Body of pancreas (tissue), 4 donors: Measurements from ENCODE around the gene ZNHIT6. TPM values are rescaled to one million over a fixed set of nuclear protein-coding genes. Genes with fewer than 3 reads are reported as not detected.

Experiments
- ATAC-seq: fragments of 150-250 bp; one replicate; pipeline ENCODE4 v1.9.1; 2016
- DNase-seq, 4 donors: peaks; one replicate each; pipeline ENCODE4 v3.0.0-alpha.2; 2019
- H3K27ac ChIP-seq, 4 donors: fragments of 200-600 bp; sonication (generic); 1 replicate in 3 of 4; 2 replicates in 1 of 4; pipeline versions ENCODE4 v1.5.1 to v1.6.1; 2016 to 2019; ENCODE audit warnings: mild to moderate bottlenecking in 1 of 4, mixed read lengths in 1 of 4, moderate library complexity in 1 of 4
- H3K27me3 ChIP-seq, 2 donors: fragments of 200-600 bp; sonication (generic); one replicate each; pipeline ENCODE4 v1.6.0; 2016; ENCODE audit warnings: mild to moderate bottlenecking in 1 of 2
- H3K36me3 ChIP-seq, 2 donors: fragments of 200-600 bp; sonication (generic); replicated peaks in 1 of 2; 2 replicates each; pipeline ENCODE4 v1.5.1; 2016; ENCODE audit warnings: low read depth in 2 of 2; ENCODE audit not compliant: insufficient read depth in 1 of 2
- H3K4me1 ChIP-seq: fragments of 200-600 bp; sonication (generic); one replicate; pipeline ENCODE4 v1.6.0; 2016
- H3K4me3 ChIP-seq, 2 donors: fragments of 200-600 bp; sonication (generic); 1 replicate in 1 of 2; 2 replicates in 1 of 2; pipeline ENCODE4 v1.5.1; 2016 to 2019
- H3K9me3 ChIP-seq, 3 donors: fragments of 200-600 bp; sonication (generic); 1 replicate in 2 of 3; 2 replicates in 1 of 3; pipeline ENCODE4 v1.5.1; 2016
- POLR2A ChIP-seq, 3 donors: fragments of 450-650 bp; IDR thresholded peaks; one replicate each; pipeline ENCODE4 v1.6.1; 2016; ENCODE audit warnings: antibody characterized with exemption in 3 of 3, mild to moderate bottlenecking in 2 of 3
- WGBS, 2 donors: methylation state at CpG; one replicate each; pipeline ENCODE4 v1.1.5; 2017; 5-methylcytosine and 5-hydroxymethylcytosine counted together
- intact Hi-C: fragments of 100-400 bp; cut with DNase I; formaldehyde crosslinking; loops from one replicate; pipeline ENCODE4 v1.15.1; 2023
- total RNA-seq, 2 donors: library from RNA; depleted of rRNA; stranded (reverse); fragments of >200 nt; gene quantifications; one replicate each; pipeline ENCODE4 v1.1.0, GENCODE V29; 2016
- TF ChIP-seq, protein P1 (sequence below), 7 experiments: fragments of 450-650 bp in 4 of 7; fragments of 200-600 bp in 3 of 7; sonication (generic) in 3 of 7; IDR thresholded peaks; one replicate each; pipeline ENCODE4 v1.5.1; 2016 to 2019; ENCODE audit warnings: antibody characterized with exemption in 7 of 7

The ZNHIT6 gene
- total RNA-seq, 2 donors from 2014 or later = 4.9 to 6.5 TPM

DNA sequence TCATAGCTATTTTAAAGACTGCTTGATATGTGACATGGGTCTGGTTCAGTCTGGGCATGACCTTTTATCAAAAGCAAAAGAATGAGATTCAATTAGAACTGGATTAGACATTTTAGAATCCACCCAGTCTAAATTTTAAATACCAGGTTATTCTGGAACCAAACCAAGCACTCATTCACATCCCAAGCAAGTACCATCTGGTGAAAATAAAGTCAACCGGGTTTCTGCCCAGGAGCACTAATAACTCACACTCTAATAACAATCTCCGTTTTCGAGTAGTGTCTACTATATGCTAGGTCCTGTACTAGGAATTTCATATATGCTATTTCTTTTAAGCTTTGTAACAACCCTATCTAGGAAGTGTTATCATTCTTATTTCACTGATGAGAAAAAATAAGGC is 30.6 kb downstream of the ZNHIT6 start:
- H3K4me1 ChIP-seq = no peaks in the 10 kb centered on the region
- H3K27me3 ChIP-seq = no peaks in the 10 kb centered on the region
- TF ChIP-seq POLR2A (IDR thresholded peaks at IDR 0.05) = no peak
- TF ChIP-seq, protein P1, sequence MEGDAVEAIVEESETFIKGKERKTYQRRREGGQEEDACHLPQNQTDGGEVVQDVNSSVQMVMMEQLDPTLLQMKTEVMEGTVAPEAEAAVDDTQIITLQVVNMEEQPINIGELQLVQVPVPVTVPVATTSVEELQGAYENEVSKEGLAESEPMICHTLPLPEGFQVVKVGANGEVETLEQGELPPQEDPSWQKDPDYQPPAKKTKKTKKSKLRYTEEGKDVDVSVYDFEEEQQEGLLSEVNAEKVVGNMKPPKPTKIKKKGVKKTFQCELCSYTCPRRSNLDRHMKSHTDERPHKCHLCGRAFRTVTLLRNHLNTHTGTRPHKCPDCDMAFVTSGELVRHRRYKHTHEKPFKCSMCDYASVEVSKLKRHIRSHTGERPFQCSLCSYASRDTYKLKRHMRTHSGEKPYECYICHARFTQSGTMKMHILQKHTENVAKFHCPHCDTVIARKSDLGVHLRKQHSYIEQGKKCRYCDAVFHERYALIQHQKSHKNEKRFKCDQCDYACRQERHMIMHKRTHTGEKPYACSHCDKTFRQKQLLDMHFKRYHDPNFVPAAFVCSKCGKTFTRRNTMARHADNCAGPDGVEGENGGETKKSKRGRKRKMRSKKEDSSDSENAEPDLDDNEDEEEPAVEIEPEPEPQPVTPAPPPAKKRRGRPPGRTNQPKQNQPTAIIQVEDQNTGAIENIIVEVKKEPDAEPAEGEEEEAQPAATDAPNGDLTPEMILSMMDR (IDR thresholded peaks at IDR 0.05) = no peak
- 90 to 97% methylated on average over 3 of the region's 3 CpGs for WGBS, 2 donors
- ATAC-seq (no peak), DNase-seq (no peak)
- H3K4me3 ChIP-seq = no peak overlapping the region
- no peak overlapping the region for H3K27ac ChIP-seq
- H3K36me3 ChIP-seq = peaks cover 0 to 8% of the 10 kb centered on the region in 2 donors
- intact Hi-C loops = no loop called here
- H3K9me3 ChIP-seq = no peaks in the 10 kb centered on the region

DNA sequence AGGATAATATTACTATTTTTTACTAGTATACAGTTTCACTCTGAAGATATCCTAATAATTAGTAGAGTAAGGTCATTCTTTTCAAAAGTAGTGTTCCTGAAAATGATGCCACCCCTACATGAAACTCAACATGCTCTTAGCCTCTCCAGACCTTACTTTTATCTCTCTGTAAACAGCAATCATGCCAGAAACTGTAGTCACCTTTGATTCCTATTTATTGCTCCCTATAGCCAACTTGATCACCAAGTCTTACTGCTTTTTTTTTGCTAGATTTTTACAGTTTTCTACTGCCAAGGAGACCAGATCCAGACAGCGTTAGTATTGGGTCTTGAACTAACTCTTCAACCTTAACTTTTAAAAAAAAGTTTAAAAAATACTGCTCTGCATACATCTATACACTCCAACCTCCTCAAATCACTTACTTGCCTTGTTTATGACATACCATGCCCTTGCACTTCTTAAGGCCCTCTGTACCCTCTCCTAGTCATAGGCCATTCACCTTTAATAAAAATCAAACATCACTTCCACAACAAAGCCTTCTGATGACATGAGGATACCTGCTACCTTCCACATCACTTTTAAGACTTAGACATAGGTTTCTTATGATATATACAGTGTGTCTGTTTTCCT is 36.1 kb downstream of the ZNHIT6 start:
- TF ChIP-seq, protein P1 (IDR thresholded peaks at IDR 0.05) = no peak
- TF ChIP-seq POLR2A (IDR thresholded peaks at IDR 0.05) = no peak
- no peak overlapping the region for H3K27ac ChIP-seq
- H3K36me3 ChIP-seq = peaks cover 0 to 6% of the 10 kb centered on the region in 2 donors
- ATAC-seq (no peak), DNase-seq (no peak)
- no peaks in the 10 kb centered on the region for H3K4me1 ChIP-seq
- 82 to 85% methylated on average over 1 of the region's 1 CpG for WGBS, 2 donors
- intact Hi-C loops = no loop called here
- no peaks in the 10 kb centered on the region for H3K27me3 ChIP-seq
- no peak overlapping the region for H3K4me3 ChIP-seq
- H3K9me3 ChIP-seq = no peaks in the 10 kb centered on the region

DNA sequence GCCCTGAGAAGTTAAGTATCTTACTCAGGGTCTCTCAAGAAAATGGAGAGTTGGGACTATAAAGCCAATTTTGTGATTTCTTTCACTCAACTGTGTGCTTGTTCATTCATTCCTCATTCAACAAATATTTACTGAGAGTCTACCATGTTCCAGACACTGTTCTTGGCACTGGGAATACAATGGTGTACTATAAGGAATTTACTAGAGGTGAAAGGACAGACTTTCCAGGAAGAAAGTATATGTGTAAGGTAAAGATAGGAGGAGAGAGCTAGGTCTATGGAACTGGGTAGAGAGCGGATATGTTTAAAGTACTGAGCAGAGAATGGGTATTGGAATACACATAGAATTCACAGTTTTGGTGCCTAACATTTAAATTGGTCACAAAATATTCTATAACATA is 42.3 kb downstream of the ZNHIT6 start:
- Histone ChIP-seq H3K9me3 (no peaks in the 10 kb centered on the region), H3K27ac (no peak overlapping the region), H3K4me3 (no peak overlapping the region), H3K36me3 (no peaks in the 10 kb centered on the region), H3K4me1 (peaks cover 7% of the 10 kb centered on the region), H3K27me3 (no peaks in the 10 kb centered on the region)
- 94% methylated on average over 1 of the region's 1 CpG for WGBS, 2 donors
- ATAC-seq = no peak
- no peak for DNase-seq
- intact Hi-C loops = no loop called here
- TF ChIP-seq, protein P1 (IDR thresholded peaks at IDR 0.05) = no peak
- TF ChIP-seq POLR2A (IDR thresholded peaks at IDR 0.05) = no peak

DNA sequence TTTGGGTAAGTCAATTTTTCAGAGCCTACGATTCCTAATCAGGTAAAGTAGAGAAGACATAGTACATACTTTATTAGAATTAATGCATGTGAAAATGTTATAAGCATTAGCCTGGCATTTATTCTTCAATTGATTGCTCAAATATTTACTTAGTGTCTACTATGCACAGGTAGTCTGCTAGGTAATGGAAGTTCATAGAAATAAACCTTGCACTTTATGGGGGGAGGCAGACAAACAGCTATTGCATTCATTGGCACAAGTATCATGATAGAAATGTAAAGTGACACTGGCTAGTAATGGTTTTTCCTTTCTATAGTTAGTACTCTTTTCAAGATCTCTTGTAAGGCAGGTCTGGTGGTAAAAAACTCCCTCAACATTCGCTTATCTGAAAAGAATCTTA is 44.9 kb downstream of the ZNHIT6 start:
- no peaks in the 10 kb centered on the region for H3K27me3 ChIP-seq
- WGBS, 2 donors = 85 to 93% methylated on average over 2 of the region's 2 CpGs
- H3K4me3 ChIP-seq = no peak overlapping the region
- H3K36me3 ChIP-seq = no peaks in the 10 kb centered on the region
- H3K27ac ChIP-seq = no peak overlapping the region
- ATAC-seq (no peak), DNase-seq (no peak)
- no peaks in the 10 kb centered on the region for H3K9me3 ChIP-seq
- peaks cover 10% of the 10 kb centered on the region for H3K4me1 ChIP-seq
- intact Hi-C loops = no loop called here
- TF ChIP-seq, protein P1 (IDR thresholded peaks at IDR 0.05) = no peak
- TF ChIP-seq POLR2A (IDR thresholded peaks at IDR 0.05) = no peak

DNA sequence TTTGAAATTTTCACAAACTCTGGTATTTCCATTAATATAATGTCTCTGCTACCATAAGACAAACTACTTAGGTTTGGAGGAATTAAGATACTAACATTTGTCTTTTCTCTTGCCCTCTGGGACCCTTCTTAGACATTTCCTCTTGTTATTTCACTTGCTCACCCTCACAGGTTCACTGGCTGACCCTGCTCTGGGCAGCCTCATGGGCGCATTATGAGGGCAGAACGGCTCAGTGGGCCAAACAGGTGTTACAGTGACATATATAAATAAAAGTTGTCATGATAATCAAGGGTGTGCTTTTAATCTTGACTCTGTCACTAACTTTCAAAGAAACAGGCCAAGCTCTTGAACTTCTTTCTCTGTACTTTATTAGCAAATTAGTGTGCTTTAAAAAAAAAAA is 46.5 kb downstream of the ZNHIT6 start:
- 7 to 13% methylated on average over 2 of the region's 2 CpGs for WGBS, 2 donors
- ATAC-seq (no peak), DNase-seq (no peak)
- intact Hi-C loops = no loop called here
- no peaks in the 10 kb centered on the region for H3K27me3 ChIP-seq
- no peak overlapping the region for H3K27ac ChIP-seq
- H3K36me3 ChIP-seq = no peaks in the 10 kb centered on the region
- H3K9me3 ChIP-seq = no peaks in the 10 kb centered on the region
- H3K4me3 ChIP-seq = no peak overlapping the region
- no peak for TF ChIP-seq POLR2A (IDR thresholded peaks at IDR 0.05)
- TF ChIP-seq, protein P1 (IDR thresholded peaks at IDR 0.05) = no peak
- peaks cover 10% of the 10 kb centered on the region for H3K4me1 ChIP-seq
